ENCODE measurements around the gene ATF3. TPM values are rescaled to one million over a fixed set of nuclear protein-coding genes. Genes with fewer than 3 reads are reported as not detected.
"Not testable (repeated sequence)": the region's sequence is repeated elsewhere in the genome, so short reads cannot be mapped to it uniquely, and the experiment has no call there.

ATF3 gene
- total and polyA plus RNA-seq, 4 donors, result 1.1 to 8.8 (median 5.5) TPM

GRCh38 chr1:212655668-212656440 lies 47.3 kb downstream of the ATF3 start:
- H3K36me3 ChIP-seq (ENCODE audit: control insufficient read depth in 4 of 4, insufficient read depth in 3 of 4, low read depth in 1 of 4, low read length in 3 of 4), result no peaks in the 10 kb centered on the region
- DNase-seq (ENCODE audit: low spot score), result no peak
- WGBS, result 78% methylated on average over 6 of the region's 6 CpGs
- H3K27me3 ChIP-seq (ENCODE audit: control insufficient read depth in 4 of 4, insufficient read depth in 4 of 4, low read length in 3 of 4), result no peaks in the 10 kb centered on the region
- no peak overlapping the region for H3K4me3 ChIP-seq (ENCODE audit: low read depth in 1 of 3, low read length in 3 of 3)
- no peak overlapping the region for H3K27ac ChIP-seq (ENCODE audit: low read depth in 1 of 2, low read length in 2 of 2)
- H3K9ac ChIP-seq (ENCODE audit: low read depth in 1 of 2, low read length in 2 of 2), result no peak overlapping the region
- H3K9me3 ChIP-seq (ENCODE audit: control insufficient read depth in 4 of 4, low read length in 3 of 4), result no peaks in the 10 kb centered on the region
- TF ChIP-seq SP1 (IDR thresholded peaks at IDR 0.05) (no peak), ZBTB33 (IDR thresholded peaks at IDR 0.05) (no peak), REST (IDR thresholded peaks at IDR 0.05) (no peak), JUND (IDR thresholded peaks at IDR 0.05) (no peak), EGR1 (IDR thresholded peaks at IDR 0.05; ENCODE audit: low read depth in 2 of 2) (no peak), MAX (IDR thresholded peaks at IDR 0.05) (no peak), NR2F2 (IDR thresholded peaks at IDR 0.05) (no peak), FOXA1 (IDR thresholded peaks at IDR 0.05) (no peak), GABPA (IDR thresholded peaks at IDR 0.05 in 1 of 2, conservative IDR thresholded peaks at IDR 0.05 in 1 of 2) (no peak), TAF1 (conservative IDR thresholded peaks at IDR 0.05) (no peak), YY1 (IDR thresholded peaks at IDR 0.05) (no peak), CTCF (IDR thresholded peaks at IDR 0.05; ENCODE audit: low read depth, low read length, missing input control) (no peak), HNF4A (conservative IDR thresholded peaks at IDR 0.05) (no peak)
- no peaks in the 10 kb centered on the region for H3K4me1 ChIP-seq (ENCODE audit: control insufficient read depth in 4 of 4, insufficient read depth in 4 of 4, low read length in 3 of 4)

DNA sequence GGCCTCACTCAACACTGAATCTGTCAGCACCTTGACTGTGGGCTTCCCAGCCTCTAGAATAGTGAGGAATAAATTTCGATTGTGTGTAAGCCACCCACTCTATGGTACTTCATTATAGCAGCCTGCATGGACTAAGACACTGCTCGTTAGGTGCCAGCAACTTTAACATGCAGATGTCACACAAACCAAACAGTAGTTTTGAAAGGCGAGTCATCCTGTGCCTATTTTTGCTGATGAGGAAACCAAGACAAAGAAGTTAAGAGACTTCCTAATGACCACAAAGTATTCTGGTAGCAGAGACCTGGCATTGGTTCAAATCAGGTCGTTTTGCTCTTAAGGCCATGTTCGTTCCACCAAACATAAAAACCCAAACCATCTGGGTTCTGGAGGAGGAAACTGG lies 48.2 kb downstream of the ATF3 start:
- Histone ChIP-seq H3K9me3 (ENCODE audit: control insufficient read depth in 4 of 4, low read length in 3 of 4) (no peaks in the 10 kb centered on the region), H3K4me3 (ENCODE audit: low read depth in 1 of 3, low read length in 3 of 3) (no peak overlapping the region), H3K9ac (ENCODE audit: low read depth in 1 of 2, low read length in 2 of 2) (no peak overlapping the region), H3K27me3 (ENCODE audit: control insufficient read depth in 4 of 4, insufficient read depth in 4 of 4, low read length in 3 of 4) (no peaks in the 10 kb centered on the region), H3K27ac (ENCODE audit: low read depth in 1 of 2, low read length in 2 of 2) (no peak overlapping the region), H3K4me1 (ENCODE audit: control insufficient read depth in 4 of 4, insufficient read depth in 4 of 4, low read length in 3 of 4) (no peaks in the 10 kb centered on the region), H3K36me3 (ENCODE audit: control insufficient read depth in 4 of 4, insufficient read depth in 3 of 4, low read depth in 1 of 4, low read length in 3 of 4) (no peaks in the 10 kb centered on the region)
- 82% methylated on average over 5 of the region's 5 CpGs for WGBS
- no peak for DNase-seq (ENCODE audit: low spot score)
- TF ChIP-seq JUND (IDR thresholded peaks at IDR 0.05), result no peak

GRCh38 chr1:212658250-212658649 lies 49.7 kb downstream of the ATF3 start:
- H3K9ac ChIP-seq (ENCODE audit: low read depth in 1 of 2, low read length in 2 of 2); H3K9me3 ChIP-seq (ENCODE audit: control insufficient read depth in 4 of 4, low read length in 3 of 4); H3K27me3 ChIP-seq (ENCODE audit: control insufficient read depth in 4 of 4, insufficient read depth in 4 of 4, low read length in 3 of 4); DNase-seq (ENCODE audit: low spot score); H3K4me3 ChIP-seq (ENCODE audit: low read depth in 1 of 3, low read length in 3 of 3); H3K36me3 ChIP-seq (ENCODE audit: control insufficient read depth in 4 of 4, insufficient read depth in 3 of 4, low read depth in 1 of 4, low read length in 3 of 4); H3K27ac ChIP-seq (ENCODE audit: low read depth in 1 of 2, low read length in 2 of 2); H3K4me1 ChIP-seq (ENCODE audit: control insufficient read depth in 4 of 4, insufficient read depth in 4 of 4, low read length in 3 of 4): not testable (repeated sequence)
- 65% methylated on average over 7 of the region's 7 CpGs for WGBS
